Suprapubic skin (tissue), 3 donors: ENCODE measurements around the gene CLEC2B.

Experiments used
- POLR2A ChIP-seq, 2 donors: fragments of 450-650 bp; IDR thresholded peaks; one replicate each; pipeline ENCODE4 v1.6.1; 2017; ENCODE audit warnings: antibody characterized with exemption in 2 of 2, mild to moderate bottlenecking in 2 of 2, moderate library complexity in 2 of 2
- TF ChIP-seq, protein P1 (sequence below), 2 donors: fragments of 200-600 bp in 1 of 2; fragments of 450-650 bp in 1 of 2; sonication (generic) in 1 of 2; IDR thresholded peaks; one replicate each; pipeline ENCODE4 v1.5.1; 2016 to 2019; ENCODE audit warnings: antibody characterized with exemption in 2 of 2, mild to moderate bottlenecking in 1 of 2, moderate library complexity in 1 of 2

DNA sequence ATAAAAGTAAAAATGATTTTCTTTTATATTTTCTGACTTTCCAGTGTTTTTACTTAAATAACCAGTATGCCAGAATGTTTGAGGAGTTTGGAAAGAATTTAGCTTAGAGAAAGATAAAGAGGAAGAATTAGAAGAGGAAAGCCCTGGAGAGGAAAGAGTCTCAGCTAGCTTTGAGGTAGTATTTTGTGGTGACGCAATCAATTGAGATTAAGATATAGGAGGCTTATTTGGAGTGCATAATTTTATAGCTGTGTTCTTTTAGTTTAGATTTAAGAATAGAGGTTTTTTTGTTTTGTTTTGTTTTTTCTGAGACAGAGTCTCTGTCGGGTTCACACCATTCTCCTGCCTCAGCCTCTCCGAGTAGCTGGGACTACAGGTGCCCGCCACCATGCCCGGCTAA is 18.1 kb downstream of the CLEC2B start:
- TF ChIP-seq, protein P1, sequence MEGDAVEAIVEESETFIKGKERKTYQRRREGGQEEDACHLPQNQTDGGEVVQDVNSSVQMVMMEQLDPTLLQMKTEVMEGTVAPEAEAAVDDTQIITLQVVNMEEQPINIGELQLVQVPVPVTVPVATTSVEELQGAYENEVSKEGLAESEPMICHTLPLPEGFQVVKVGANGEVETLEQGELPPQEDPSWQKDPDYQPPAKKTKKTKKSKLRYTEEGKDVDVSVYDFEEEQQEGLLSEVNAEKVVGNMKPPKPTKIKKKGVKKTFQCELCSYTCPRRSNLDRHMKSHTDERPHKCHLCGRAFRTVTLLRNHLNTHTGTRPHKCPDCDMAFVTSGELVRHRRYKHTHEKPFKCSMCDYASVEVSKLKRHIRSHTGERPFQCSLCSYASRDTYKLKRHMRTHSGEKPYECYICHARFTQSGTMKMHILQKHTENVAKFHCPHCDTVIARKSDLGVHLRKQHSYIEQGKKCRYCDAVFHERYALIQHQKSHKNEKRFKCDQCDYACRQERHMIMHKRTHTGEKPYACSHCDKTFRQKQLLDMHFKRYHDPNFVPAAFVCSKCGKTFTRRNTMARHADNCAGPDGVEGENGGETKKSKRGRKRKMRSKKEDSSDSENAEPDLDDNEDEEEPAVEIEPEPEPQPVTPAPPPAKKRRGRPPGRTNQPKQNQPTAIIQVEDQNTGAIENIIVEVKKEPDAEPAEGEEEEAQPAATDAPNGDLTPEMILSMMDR (IDR thresholded peaks at IDR 0.05), result no peak
- TF ChIP-seq POLR2A (IDR thresholded peaks at IDR 0.05), result no peak
